Tracheal epithelial cell (primary cell): ENCODE results near the gene TAF10. TPM values are rescaled to one million over a fixed set of nuclear protein-coding genes. Genes with fewer than 3 reads are reported as not detected.

Experiments used
- total RNA-seq: library from RNA; depleted of rRNA; stranded (reverse); fragments of >200 nt; gene quantifications from 2 replicates; pipeline ENCODE4 v1.2.1, GENCODE V29; 2014

TAF10 gene
- total RNA-seq, result 21.5 and 48.0 TPM in 2 replicates

GRCh38 chr11:6612213-6613041 is at the start of gene TAF10:
Gene TAF10, minus strand, starts transcription at chr11:6612216. Its CDS starts 27 bp downstream, at chr11:6612189.

GRCh38 chr11:6655790-6656583 is 44.0 kb upstream of the TAF10 start, which contains the start of gene DCHS1:
Gene DCHS1, minus strand, starts transcription at chr11:6655809. Its CDS starts 14,196 bp downstream, at chr11:6641613.

GRCh38 chr11:6619004-6619745 is 7.2 kb upstream of the TAF10 start, which contains the start of gene TPP1:
Gene TPP1, minus strand, starts transcription at chr11:6619422. Its CDS starts 22 bp downstream, at chr11:6619400.

GRCh38 chr11:6603287-6604080 is 8.5 kb downstream of the TAF10 start, which contains the start of the genes ILK and RRP8:
Gene ILK, plus strand, starts transcription at chr11:6603774. Its CDS starts 498 bp downstream, at chr11:6604272.
Gene RRP8, minus strand, starts transcription at chr11:6603616. Its CDS starts 114 bp downstream, at chr11:6603502.

Other genes starting within 250 kb of the TAF10 start
- gene SMPD1, start 221.7 kb downstream of the TAF10 start, total RNA-seq, result 3.0 and 3.4 TPM in 2 replicates
- 5.3 and 10.6 TPM in 2 replicates for gene APBB1, start 193.1 kb downstream of the TAF10 start, total RNA-seq
- gene HPX, start 171.2 kb downstream of the TAF10 start, total RNA-seq, result 0.85 TPM in 1 of 2 replicates, not detected in the other
- 10.7 and 10.8 TPM in 2 replicates for gene TRIM3, start 138.3 kb downstream of the TAF10 start, total RNA-seq
- gene ARFIP2, start 130.9 kb downstream of the TAF10 start, total RNA-seq, result 47.3 and 68.0 TPM in 2 replicates
- 31.5 and 68.2 TPM in 2 replicates for gene TIMM10B, start 130.7 kb downstream of the TAF10 start, total RNA-seq
- gene DNHD1, start 114.9 kb downstream of the TAF10 start, total RNA-seq, result 1.7 and 3.2 TPM in 2 replicates
- 12.3 and 14.1 TPM in 2 replicates for gene RRP8, start 8.6 kb downstream of the TAF10 start, total RNA-seq
- 42.0 and 112 TPM in 2 replicates for gene ILK, start 8.4 kb downstream of the TAF10 start, total RNA-seq
- 58.4 and 82.2 TPM in 2 replicates for gene TPP1, start 7.2 kb upstream of the TAF10 start, total RNA-seq
- gene DCHS1, start 43.6 kb upstream of the TAF10 start, total RNA-seq, result 0.21 and 0.24 TPM in 2 replicates
- gene MRPL17, start 71.1 kb upstream of the TAF10 start, total RNA-seq, result 39.0 and 54.9 TPM in 2 replicates
- gene OR2AG2, start 159.8 kb upstream of the TAF10 start, total RNA-seq, result under 0.01 TPM in 2 replicates
- not detected in 2 replicates for gene OR2AG1, start 170.8 kb upstream of the TAF10 start, total RNA-seq
- under 0.01 TPM in 2 replicates for gene OR6A2, start 187.5 kb upstream of the TAF10 start, total RNA-seq
- not detected in 2 replicates for gene OR10A5, start 233.5 kb upstream of the TAF10 start, total RNA-seq